Measurements from ENCODE around the gene EDA.
"Not testable (repeated sequence)": the region's sequence is repeated elsewhere in the genome, so short reads cannot be mapped to it uniquely, and the experiment has no call there.

Gene EDA

DNA sequence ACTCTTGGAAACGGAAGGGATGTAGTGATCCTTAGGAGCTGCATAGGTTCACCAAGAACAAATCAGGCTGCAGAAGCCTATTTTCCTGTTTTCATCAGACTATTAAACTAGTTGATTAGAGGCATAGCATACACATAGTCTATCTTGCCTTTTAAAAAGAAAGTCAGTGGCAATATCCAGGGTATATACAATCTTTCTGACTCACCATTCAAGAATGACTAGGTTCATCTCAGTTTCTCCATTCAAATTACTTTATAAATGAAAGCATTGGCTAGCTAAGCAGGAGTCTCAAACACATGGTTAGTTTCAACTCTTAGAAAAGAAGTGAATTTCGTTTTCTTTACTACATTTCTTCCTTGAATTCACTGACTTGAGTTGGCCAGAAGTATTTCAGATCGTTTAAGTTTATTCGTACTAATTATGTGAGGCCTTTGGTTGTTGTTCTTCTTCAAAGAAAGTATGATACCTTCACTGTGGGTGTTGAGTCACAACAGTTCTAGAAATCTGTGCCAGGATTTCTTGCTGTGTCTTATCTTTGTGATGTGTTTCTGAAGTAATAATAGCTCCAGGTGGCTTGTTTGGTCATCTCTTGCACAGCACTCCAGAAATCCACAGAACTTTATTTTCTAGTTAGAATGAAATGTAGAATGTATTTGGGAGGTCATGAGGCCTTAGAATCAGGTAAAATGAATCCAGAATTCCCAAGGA, 345.6 kb downstream of the EDA start:
- no peak for DNase-seq

DNA sequence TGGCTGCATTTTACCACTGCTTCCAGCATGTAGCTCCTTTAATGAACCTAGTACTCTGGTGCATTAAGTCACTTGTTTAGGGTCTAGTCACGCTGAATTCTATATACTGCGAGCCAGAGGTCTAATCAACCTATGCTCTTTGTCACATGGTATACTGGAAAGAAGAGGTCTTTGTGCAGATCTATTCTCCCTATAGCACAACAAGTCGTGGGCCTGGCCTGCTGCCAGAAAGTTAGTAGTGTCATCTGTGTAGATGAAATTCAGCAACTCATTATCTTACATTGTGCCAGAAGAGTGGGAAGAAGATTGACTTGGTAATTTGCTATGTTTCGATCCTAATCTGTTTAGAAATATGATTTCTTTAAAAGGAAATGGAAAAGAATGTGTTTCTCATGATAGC, 353.0 kb downstream of the EDA start:
- no peak for DNase-seq

DNA sequence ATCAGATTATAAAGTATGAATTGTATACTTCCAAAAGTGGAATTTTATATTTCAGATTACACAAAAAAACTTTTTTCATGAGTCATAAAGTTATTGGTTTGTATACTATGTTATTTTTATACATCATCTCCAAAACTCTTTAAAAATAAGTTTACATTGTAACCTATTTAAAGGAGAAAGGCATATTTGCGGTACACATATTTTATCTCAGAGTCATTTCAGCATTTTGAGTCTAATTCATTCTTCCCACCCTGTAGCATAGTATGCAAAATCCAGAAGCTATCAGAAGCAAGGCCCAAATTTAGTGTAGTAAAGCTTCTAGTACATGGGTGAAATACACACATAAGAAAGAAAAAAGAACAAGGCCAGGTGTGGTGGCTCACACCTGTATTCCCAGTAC, 353.5 kb downstream of the EDA start:
- DNase-seq = no peak

DNA sequence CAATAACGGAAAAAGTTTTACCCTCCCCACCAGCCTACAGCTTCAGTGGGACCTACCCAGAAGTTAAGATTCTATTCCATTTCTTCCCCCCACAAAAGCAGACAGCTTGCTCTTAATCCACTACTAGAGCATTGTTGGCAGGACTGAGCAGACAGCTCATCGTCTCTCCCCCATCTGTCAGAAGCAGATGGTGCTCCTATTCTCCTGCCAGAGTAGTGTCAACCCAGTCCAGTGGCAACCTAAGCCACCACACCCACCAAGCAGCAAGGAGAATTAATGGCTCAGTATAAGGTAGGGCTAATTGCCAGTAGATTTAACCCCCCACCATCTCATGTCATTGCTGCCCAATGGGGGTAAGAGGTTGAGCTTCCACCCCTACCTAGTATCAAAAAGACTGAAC, 371.8 kb downstream of the EDA start:
- no peak for DNase-seq

DNA sequence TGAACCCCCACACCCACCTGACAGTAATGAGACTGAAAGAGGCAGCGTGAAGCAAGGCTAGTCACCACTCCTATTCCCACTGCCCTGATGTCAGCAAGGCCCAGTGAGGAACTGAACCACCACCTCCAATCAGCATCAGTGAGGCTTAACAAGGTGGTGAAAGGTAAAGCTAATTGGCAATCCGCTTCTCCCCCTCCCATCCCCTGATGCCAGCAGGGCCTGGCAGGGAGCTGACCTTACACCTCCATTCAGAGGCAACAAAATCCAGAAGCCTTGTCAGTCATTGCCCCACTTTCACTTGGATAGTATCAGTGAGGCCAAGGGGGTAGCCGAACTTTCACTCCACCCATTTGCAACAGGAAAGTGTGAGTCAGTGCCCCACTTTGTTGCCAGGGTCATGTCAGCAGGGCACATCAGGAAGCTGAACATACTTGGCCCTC, 373.1 kb downstream of the EDA start:
- no peak for DNase-seq

DNA sequence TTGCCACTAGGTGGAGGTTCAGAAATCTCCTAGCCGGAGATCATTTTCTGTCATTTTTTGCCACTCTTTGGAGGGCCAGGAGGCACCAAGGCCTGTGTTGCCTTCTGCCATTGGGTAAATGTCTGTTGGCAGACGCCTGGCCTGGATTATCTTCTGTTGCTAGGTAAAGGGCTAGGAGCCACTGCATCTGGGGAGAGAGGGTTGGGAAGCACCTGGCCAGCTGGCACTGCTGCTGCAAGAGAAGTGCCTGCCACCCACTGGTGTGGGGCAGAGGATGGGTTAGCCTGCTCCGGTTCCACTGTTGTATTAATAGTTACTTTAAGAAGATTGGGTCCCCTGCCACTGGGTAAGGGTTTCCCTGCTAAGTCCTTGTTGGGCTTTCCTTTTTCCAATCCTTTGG, 375.8 kb downstream of the EDA start:
- DNase-seq = no peak

DNA sequence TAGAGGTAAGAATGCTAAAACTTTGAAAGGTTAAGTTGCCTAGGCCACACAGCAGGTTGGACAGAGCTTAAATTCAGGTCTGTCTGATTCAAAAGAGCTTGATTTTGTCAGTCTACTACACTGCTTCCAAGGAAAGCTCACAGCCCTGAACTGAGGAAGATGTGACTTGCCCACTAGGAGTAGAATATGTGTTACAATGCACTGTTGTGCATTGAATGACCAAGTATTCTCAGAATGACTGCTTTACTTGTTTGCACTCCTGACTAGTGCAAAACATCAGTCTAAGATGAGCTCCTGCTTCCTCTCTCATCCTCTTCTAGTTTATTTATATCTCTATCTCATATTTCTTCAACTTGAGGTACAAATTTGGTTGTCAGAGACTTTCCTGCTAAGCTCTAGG, 377.6 kb downstream of the EDA start:
- DNase-seq = no peak

DNA sequence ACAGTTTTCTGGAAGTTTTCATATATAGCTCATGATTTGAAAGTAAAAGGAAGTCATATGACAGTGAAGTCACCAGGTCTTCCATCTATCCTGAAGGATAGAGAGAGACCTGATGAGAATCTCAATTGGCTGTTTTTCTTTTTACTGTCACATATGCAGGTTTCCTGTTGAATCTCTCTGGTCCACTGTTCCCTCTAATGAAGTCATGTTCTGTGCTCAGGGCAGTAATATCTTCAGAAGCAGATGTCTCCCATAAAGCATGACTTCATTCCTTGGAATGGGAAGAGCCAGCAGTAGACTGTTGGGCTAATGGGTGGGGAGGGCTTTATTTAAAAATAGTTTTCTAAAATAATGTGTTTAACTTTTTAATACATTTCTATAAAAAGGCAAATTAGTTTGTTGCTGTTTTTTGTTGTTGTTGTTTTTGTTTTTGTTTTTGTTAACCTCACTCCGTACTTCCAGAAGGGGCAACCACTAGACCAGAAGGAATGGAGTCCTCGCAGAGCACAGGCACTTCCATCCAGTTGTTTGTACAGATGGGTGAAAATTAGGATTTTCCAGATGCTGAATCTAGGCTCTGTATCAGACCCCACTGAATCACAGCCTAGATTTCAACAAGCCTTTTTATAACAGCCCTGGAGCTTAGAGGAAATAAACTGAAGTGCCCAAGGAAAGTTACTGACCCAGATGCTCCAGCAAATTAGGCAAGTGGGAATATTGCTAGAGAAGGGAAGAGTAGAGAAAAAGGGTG, 379.6 kb downstream of the EDA start:
- no peak for DNase-seq

DNA sequence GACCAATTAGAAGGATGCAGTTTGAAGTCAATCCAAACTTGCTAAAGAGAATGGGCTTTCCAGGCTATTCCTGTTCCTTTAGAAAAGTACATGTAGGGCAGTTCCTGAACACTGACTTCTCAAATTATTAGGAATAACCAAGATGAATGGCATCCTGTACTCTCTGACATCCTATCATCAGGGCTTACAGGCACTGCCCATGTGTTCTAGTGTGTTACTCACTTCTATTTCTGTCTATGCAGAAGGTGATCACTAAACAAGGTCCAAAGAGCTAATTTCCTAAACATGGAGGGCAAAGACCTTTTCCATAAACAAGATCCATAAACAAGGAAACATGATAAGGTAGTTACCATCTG, 380.2 kb downstream of the EDA start:
- no peak for DNase-seq

DNA sequence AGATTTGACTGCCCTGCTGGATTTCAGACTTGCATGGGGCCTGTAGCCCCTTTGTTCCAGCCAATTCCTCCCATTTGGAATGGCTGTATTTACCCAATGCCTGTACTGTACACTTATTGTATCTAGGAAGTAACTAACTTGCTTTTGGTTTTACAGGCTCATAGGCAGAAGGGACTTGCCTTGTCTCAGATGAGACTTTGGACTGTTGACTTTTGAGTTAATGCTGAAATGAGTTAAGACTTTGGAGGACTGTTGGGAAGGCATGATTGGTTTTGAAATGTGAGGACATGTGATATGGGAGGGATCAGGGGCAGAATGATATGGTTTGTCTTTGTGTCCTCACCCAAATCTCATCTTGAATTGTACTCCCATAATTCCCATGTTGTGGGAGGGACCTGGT, 382.4 kb downstream of the EDA start:
- DNase-seq = not testable (repeated sequence)

DNA sequence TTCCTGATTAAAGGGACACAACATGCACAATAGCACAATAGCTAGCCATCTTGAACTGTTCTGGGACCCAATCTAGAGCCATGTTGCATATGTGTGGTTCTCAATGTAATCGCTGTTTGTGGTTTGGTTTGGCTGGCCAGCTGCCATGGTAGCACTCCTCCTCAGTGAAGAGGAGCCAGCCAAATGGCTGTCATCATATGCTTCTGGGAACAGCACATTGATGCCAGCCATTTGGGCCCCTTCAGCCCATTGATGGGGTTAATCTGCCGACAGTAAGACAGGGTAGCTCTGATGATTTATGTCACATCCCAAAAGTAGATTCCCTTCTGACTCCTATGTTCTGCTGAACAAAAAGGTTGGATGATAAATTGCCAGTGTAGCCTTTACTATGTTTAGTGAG, 385.4 kb downstream of the EDA start:
- no peak for DNase-seq

DNA sequence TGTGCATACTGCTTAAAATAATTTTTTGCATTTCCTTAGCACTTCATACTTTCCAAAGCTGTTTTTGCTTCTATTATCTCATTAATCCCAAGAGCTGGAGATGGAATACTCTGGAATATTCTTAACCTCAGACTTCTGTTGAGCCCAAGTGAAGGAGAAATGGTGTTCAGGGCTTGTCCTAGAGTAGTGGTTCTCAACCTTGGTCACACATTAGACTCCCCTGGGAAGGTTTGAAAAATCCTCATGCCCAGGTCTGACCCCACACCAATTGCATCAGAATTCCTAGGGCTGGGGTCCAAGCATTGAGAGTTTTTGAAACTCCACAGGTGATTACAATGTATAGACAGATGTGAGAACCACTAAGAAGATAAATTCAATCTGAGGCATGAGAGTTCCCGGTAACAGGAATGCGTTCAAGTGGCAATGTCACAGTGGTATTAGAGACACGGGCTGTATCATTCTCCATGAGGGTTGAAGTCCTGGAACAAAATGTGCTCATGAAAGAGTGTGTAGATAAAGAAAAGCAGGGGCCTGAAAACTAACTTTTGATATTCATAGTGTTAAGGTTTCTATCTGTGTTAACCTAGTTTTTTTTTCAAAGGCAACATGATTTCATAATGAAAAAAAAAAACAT, 385.9 kb downstream of the EDA start:
- DNase-seq = no peak

DNA sequence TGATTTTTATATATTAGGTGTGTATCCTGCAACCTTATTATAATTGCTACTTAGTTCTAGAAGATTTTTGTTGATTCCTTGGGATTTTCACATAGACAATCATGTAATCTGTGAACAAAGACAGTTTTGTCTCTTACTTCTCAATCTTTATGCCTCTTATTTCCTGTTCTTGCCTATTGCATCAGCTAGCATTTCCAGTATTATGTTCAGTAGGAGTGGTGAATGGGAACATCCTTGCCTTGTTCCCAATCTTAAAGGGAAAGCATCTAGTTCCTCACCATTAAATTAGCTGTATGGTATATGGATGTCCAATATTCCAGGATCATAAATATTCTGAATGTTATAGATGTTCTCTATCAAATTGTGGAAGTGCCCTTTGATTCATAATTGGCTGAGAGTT, 392.0 kb downstream of the EDA start:
- no peak for DNase-seq

DNA sequence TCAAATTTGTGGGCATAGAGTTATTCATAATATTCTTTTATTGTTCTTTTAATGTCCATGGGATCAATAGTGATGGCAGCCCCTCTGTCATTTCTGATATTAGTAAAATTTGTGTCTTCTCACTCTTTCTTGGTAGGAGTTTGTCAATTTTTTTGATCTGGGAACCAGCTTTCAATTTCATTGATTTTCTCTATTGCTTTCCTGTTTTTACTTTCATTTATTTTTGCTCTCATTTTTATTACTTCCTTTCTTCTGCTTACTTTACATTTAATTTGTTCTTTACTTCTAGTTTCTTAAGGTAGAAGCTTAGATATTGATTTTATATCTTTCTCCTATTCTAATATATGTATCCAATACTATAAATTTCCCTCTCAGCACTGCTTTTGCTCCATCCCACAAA, 393.1 kb downstream of the EDA start:
- DNase-seq = no peak

DNA sequence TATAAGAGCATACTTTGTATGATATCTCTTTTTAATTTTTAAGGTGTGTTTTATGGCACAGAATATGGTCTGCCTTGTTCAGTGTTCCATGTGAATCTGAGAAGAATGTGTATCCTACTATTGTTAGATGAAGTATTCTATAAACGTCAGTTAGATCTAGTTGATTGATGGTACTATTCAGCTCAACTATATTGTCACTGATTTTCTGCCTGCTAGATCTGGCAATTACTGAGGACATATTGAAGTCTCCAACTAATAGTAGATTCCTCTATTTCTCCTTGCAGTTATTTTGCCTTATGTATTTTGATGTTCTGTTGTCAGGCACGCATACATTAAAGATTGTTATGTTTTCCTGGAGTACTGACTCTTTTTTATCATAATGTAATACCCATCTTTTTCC, 394.1 kb downstream of the EDA start:
- DNase-seq = no peak

DNA sequence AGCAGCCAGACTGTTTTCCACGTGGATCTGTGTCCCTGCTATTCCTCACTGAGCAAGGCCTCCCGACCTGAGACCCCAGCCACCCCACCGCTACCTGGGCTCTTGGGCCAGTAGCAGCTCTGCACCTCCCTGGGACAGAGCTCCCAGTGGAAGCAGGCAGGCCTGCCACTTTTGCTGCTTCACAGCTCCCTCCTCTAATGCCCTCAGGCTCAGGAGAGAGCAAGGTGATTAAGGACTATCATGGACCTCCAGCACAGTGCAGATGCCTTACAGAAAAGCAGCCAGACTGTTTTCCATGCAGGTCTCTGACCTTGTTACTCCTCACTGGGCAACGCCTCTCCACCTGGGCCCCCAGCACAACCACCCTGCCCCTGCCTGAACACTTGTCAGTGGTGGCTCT, 396.8 kb downstream of the EDA start:
- DNase-seq = no peak

DNA sequence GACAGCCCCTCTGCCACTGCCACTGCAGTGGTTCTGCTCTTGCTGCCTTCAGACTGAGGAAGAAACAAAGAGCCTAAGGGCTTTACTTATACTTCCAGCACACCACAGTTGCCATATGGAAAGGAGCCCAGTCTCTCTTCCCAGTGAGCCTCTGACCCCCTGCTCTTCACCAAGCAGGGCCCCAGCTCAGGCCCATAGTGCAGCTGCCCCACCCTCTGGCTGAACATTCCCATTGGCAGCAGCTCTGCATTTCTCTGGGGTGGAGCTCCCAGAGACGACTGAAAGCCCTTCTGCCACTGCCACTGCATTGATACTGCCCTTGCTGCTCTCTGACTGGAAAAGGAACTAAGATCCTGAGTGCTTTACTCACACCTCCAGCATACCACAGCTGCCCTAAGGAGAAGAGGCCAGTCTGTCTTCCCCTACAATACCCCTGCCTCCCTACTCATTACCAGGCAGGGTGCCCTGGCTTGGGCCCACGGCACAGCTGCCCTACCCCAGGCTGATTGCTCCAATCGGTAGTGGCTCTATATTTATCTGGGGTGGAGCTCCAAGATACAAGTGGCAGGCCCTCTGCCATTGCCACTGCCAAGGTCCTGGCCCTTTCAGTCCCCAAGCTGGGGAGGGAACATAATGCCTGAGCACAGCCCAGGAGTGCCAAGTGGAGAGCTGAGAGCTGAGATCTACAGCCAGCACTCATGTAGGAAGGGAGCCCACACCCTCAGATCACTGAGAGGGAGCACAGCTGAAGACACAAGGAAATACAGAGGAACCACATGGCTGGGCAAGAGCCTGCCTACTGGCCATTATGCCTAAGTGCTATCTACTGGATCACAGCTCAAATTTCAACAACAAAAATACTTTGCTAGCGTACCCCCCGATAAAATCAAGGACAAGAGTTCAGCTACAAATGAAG, 397.8 kb downstream of the EDA start:
- no peak for DNase-seq

DNA sequence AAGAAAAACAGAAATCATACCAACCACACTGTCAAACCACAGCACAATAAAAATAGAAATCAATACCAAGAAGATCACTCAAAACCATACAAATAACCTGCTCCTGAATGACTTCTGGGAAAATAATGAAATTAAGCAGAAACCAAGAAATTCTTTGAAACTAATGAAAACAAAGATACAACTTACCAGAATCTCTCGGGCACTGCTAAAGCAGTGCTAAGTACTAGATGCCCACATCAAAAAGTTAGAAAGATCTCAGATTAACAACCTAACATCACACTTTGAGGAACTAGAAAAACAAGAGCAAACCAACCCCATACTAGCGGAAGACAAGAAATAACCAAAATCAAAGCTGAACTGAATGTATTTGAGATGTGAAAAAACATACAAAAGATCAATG, 400.6 kb downstream of the EDA start:
- no peak for DNase-seq

DNA sequence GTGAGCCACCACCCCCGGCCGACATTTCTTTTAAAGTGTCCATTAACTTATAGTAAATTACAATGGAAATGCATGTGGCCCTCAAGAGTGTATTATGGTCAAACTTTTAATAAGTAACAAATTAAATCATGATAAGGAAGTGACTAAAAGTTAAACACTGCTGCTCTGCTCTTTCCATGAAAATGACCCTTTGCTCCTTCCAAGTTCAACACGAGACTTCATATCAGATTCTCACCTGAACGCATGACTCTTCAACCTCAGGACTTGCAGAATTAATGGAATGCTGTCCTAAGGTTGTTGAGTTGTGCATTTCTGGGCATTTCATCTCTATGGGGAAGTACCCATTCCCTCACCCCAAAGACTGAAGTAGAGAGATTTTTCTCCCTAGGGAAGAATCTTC, 406.7 kb downstream of the EDA start:
- no peak for DNase-seq

DNA sequence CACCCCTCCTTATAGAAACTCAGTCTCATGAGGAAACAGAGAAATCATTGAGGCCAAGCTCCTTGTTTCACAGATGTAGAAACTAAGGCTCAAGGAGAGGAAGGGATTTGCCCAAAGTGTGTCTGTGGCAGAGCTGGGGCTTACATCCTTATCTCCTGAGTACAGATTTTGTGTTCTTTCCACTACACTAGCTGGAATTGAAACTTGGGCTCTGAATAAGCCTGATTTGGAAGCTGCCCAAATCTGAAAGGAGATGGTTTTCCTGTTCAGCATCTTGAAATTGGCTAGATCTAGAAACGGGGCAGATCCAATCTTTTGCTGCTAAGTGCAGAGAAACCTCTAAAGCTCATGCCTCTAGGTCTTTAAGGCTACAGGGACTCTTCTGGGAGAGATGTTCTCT, 409.6 kb downstream of the EDA start:
- no peak for DNase-seq

DNA sequence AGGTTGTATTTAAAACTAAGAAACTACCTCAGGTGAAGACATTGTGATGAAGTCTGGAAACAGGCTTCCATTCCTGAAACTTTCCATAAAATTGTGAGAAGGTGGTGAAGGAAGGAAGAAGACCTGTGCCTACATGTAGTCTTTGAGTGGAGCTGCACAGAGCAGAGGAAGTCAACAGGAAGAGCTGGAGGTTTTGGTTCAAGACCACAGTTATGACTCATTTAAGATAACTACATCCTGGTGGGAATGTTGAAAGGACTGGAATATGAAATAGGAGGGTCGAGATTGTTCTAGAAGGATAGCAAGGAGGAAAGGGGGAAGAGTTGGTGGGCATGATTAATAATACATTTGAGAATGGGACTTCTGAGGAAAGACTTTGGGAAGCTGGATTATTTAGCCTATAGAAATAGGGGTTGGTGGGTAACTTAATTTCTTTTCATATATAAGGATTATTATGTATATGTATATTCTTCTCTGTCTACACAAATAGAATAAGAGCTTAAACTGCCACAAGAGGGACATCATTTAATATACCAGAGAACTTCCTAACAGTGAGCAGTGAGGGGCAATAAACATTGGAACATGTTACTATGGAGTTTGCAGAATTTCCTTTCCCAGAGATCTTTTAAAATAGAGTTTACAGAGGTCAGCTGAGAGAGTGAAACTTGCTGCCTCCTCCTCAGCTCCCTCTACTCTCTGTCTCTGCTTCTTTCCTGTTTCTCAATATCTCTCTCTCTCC, 410.4 kb downstream of the EDA start:
- DNase-seq = no peak

DNA sequence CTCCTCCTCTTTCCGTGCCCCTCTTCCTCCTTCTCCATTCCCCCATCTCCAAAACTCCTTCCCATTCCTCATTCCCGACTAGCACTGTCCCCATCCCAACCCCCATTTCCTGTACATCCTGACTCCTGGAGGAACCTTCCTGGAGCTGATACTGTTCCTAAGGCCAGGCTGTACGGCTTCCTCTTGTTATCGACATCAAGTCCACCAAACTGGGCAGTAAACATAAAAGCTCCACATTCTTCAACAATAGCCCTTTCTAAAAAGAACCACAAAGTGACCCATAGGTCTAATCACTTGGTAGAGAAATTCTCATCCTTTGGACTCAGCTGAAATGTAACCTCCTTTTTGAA, 410.9 kb downstream of the EDA start:
- DNase-seq = no peak

DNA sequence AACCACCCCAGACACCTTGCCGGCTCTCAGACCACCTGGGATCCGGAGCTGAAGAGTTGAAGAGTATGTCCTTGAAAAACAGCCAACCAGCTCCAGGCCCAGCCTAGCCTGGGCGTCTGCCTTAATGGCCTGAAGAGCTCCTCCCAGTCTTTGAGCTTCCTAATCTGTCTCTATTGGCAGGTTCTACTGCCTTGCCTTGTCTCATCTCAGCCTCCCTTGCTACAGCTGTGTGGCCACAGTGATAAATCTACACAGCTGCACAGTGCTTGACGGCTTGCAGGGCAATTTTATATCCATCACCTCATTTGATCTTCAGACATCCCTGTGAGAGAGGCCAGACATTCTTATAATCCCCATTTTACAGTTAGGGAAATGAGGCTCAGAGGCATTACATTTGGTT, 413.9 kb downstream of the EDA start:
- no peak for DNase-seq

All from SHP77 treated with DMSO at 0.1 percent for 48 hours (cell line).